ENCODE data around the gene PYGM. TPM values are rescaled to one million over a fixed set of nuclear protein-coding genes. Genes with fewer than 3 reads are reported as not detected.
"Not testable (repeated sequence)": the region's sequence is repeated elsewhere in the genome, so short reads cannot be mapped to it uniquely, and the experiment has no call there.

The PYGM gene
- total RNA-seq, 1 donor from 2014 or later = 14.7 TPM

- DNase-seq (ENCODE audit: low spot score) = no peak
These were observed 41.5 kb downstream of the PYGM start for GRCh38 chr11:64718084-64718779.

DNA sequence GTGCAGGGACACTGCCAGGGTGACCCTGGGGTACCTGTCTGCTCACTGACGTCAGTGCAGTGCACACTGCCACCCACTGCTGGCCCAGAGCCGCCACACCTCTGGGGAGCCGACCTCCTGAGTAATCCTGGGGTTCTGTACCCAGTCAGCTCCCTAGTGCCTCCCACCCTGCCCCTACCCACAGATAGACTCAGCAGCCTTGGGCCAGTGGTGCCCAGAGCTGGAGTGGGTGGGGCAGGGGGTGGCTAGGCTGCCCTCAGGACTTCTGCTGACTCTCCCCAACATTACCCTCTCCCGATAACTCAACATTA lies 42.6 kb downstream of the PYGM start:
- no peak for DNase-seq (ENCODE audit: low spot score)

- no peak for DNase-seq (ENCODE audit: low spot score)
These were observed 43.1 kb downstream of the PYGM start for GRCh38 chr11:64716473-64717267.

GRCh38 chr11:64715756-64716472 lies 43.9 kb downstream of the PYGM start:
- DNase-seq (ENCODE audit: low spot score) = no peak

DNA sequence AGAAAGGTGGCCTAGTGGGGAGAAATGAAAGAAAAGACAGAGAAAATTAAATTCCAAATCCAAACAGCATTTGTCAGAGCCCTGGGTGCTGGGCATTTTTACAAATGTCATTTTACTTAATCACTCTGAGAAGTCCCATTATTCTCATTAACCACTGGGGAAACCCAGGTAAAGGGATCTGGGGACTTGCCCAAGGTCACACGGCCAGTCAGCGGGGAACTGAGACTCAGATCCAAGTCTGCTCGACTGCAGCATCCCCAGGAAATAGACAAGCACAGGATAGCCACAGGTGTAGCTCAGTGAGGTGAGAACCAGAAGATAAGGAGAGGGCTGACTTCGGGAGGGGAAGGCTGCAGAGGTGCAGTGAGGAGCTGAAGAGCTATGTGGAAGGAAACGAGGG lies 44.7 kb downstream of the PYGM start:
- no peak for DNase-seq (ENCODE audit: low spot score)

GRCh38 chr11:64714666-64715065 lies 45.1 kb downstream of the PYGM start:
- no peak for DNase-seq (ENCODE audit: low spot score)

DNA sequence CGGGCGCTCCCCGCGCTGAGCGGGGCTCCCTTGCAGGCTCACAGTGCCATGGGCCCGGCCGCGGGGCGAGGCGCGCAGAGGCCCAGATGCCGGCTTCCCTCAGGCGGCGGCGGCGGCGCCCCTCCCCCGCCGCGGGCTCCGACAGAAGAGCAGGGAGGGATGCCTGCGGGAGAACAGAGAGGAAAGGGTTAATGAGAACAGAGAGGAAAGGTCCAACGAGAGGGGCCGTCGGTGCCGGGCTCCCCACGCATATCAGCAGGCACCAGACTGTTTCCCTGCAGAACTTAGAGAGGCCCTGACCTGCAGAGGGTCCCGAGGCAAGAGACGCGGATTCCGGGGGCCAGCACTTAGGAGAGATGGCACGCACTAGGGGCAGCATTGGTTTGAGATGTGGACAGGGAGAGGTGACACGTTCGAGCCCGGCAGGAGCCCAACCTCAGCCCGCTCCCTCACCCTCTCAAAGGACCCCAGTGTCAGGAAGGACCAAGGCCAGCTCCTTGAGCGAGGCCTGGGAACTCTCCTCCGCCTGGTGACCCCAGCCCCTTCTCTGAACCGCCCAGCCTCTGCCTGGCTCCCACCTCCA lies 45.9 kb downstream of the PYGM start:
- no peak for DNase-seq (ENCODE audit: low spot score)

DNA sequence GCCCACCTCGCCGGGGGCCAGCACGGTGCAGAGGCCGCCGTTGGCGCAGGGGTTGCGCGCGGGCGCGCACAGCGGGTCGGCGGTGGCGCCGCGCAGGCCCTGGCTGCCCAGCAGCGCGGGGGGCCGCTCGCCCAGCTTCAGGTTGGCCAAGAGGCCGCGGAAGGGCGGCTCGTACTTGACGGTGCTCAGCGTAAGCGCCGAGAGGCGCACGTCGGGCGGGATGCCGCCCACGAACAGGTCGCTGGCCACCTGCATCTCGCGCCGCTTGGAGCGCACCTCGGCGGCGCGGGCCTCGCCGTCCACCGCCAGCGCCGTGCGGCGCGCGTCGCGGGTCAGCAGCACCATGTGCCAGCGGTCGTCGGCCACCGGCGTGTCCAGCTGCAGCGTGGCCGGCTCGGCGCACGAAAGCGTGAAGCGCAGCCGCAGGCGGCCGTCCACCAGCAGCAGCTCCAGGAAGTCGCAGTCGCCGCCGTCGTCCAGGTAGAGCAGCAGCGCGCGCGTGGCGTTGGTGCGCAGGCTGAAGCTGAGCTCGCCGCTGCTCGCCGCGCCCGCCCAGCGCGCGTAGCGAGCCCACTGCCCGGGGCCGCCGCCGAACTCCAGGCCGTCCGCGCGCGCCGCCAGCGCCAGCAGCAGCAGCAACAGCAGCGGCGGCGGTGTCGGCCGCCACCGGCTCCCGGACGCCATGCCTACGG lies 46.6 kb downstream of the PYGM start:
- DNase-seq (ENCODE audit: low spot score) = peak; percentile 61

GRCh38 chr11:64712430-64713015 lies 47.3 kb downstream of the PYGM start:
- no peak for DNase-seq (ENCODE audit: low spot score)

DNA sequence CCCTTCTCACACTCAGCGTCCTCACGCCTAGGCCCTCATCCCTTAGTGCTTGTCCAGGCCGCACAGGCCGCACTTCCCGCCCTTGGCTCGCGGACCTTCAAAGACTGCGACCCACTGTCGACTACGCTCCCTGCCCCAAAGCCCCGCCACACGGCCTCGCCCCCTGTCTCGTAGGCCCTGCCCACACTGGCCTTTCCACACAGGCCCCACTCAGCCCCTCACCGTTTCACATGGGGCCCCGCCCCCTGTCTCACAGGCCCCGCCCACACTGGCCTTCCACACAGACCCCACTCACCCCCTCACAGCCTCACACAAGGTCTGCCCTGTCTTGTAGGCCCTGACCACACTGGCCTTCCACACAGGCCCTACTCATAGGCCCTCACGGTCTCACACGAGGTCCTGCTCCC lies 47.8 kb downstream of the PYGM start:
- DNase-seq (ENCODE audit: low spot score) = no peak

DNA sequence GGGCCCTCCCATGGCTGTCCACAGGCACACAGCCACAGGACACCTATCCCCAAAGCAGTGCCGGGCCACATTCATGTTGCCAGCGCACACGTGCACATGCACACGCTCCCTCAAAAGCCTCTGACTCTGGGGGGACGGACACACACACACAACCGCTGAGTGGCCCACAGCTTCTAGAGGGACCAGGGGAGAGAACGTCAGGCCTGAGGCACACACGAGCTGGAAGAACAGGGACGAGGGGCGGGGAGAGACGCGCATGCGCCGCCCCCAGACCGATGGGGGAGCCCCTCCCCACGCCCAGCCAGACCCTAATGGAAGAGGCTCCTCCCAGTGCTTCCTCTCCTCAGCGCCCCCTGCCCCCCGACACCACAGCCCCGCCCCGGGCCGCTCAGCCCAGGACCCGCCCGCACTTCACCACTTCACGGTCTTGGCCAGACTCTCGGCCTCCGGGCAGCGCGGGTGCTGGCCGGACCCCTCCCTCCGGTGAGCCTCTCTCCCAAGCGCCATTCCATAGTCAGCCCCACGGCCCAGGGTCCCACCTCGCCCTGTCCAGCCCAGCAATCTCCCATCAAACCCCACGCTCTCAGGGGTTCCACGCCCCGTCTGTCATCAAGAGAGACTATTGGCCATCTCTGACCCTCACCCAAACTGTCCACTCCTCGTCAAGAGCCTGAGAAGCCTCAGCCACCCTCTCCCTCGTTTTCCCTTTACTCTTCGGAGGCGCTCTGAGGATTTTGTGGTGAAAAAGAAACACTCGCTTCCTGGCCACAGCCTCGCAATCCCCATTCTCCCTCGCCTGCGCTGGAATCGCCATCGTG lies 48.4 kb downstream of the PYGM start:
- DNase-seq (ENCODE audit: low spot score) = no peak

DNA sequence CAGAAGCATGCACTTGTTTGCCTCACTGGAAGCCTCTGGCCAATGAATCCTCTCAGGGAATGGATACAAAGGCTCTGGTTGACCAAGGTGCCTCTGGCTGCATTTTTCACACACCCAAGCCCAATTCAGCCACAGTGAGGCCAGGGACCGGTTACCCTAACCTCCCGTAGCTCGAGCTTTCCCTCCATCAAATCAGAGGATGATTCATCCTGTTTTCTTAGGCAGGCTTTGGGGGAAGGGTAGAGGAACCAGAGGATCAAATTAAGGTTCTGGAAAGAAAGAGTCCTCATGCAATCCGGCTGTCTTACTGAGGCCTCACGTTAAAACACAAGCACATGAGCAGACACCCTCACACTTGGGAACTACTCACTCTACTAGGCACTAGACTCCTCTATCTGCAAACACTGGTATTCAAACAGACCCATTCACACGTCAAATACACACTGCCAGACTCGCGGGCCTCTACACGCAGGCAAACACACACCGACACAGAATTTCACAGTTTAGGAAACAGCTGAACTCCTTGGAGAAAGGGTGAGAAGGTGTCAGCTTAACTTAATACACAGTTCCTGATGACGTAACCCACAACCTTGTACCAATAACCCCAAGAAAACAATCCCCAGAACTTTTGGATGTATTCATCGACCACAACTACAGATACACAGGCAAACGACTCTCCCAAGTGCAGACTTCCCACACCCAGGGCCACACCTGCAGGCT lies 49.2 kb downstream of the PYGM start:
- no peak for DNase-seq (ENCODE audit: low spot score)

DNA sequence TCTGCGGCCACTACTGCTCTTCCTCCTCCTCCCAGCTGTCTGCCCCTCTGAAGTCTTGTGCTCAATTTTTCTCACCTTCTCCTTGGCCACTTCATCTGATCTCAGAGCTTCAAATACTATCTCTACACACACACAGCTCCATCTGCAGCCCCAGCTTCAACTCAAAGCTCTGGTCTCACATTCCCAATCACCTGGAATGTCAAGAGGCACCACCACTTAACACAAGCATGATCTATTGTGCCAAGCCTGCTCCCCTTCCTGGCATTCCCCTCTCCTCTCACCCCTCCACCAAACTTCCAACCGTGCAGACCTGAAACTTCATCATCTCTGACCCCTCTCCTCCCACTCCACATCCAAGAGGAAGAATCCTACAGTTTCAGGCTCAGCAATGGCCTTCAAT lies 54.3 kb downstream of the PYGM start:
- no peak for DNase-seq (ENCODE audit: low spot score)

DNA sequence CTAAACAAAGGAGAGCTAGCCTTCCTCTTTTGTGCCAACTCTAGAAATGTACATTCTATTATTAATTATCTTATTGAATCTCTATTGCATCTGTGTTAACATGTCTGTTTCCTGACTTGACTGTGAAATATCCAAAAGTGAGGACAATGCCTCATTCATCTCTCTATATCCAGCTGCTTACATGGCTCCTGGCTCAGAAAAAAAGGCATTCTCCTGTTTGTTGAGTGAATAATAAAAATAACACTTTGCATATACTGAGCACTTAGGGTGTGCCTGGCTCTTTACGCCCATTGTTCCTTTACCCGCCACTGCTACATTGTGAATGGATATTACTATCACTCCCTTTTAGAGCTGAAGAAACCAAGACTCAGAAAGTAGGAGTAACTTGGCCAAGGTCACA lies 56.7 kb downstream of the PYGM start:
- DNase-seq (ENCODE audit: low spot score) = no peak

DNA sequence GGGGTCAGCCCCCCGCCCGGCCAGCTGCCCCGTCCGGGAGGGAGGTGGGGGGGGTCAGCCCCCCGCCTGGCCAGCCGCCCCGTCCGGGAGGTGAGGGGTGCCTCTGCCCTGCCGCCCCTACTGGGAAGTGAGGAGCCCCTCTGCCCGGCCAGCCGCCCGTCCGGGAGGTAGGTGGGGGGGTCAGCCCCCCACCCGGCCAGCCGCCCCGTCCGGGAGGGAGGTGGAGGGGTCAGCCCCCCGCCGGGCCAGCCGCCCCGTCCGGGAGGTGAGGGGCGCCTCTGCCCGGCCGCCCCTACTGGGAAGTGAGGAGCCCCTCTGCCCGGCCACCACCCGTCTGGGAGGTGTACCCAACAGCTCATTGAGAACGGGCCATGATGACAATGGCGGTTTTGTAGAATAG lies 57.8 kb downstream of the PYGM start:
- DNase-seq (ENCODE audit: low spot score) = not testable (repeated sequence)

- no peak for DNase-seq (ENCODE audit: low spot score)
These were observed 61.3 kb downstream of the PYGM start for GRCh38 chr11:64698427-64698826.

DNA sequence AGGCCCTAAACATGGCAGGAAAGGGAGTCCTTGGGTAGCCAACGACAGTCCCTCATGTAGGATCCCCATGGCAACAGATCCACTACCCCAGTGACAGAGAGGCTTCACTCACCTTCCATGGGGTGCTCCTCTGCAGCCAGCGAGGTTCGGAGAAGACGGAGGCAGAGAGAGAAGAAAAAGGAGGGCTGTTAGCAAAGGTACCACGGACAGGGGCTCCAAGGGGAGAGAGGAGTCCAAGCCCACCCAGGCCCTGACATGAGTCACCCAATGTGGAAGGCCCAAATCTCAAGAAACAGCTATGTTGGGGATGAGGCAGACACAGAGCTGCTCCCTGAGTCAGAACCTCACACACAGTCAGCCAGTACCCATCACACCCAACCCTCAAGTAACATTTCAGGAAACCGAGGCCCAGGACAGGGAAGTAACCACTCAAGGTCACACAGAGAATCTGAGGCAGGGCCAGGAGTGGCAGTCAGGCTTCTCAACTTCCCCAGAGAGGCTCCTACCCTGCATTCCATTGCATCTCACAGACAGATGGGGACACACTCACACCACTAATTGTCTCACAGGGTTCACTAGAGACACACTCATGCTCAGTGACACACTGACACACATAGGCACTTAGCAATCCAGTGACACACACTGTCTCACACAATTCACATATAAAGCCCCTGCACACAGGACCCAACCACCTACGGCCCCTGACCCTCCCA lies 62.0 kb downstream of the PYGM start:
- DNase-seq (ENCODE audit: low spot score) = no peak
